Activated CD4-positive, CD25-positive, alpha-beta regulatory T cell treated with anti-CD3 and anti-CD28 coated beads, Interleukin-2, amount 50 U/mL, for 24 hours (primary cell): ENCODE measurements around the gene NUCB1.

Experiments
- ATAC-seq, 2 donors: fragments of 150-1000 bp; cut with Tn5 transposase; one replicate each; pipeline ENCODE4 v1.10.0; 2021; ENCODE audit warnings: mild to moderate bottlenecking in 1 of 2, moderate library complexity in 1 of 2

NUCB1 gene

DNA sequence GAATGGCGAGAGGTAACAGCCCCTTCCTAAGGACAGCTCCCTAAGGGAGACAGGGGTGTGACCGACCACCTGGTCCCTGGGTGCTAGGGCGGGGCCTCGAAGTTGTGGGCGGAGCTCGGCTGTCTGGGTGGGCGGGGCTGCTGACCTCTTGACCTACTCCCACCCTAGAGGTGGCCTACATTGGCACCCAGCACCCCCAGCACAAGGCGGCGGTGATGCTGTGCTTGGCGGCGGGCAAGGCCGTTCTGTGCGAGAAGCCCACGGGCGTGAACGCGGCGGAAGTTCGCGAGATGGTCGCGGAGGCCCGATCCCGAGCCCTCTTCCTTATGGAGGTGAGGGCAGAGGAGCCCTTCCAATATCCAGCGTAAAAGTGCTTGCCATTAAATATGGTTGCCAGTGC, 35.8 kb downstream of the NUCB1 start:
- no peak for ATAC-seq

DNA sequence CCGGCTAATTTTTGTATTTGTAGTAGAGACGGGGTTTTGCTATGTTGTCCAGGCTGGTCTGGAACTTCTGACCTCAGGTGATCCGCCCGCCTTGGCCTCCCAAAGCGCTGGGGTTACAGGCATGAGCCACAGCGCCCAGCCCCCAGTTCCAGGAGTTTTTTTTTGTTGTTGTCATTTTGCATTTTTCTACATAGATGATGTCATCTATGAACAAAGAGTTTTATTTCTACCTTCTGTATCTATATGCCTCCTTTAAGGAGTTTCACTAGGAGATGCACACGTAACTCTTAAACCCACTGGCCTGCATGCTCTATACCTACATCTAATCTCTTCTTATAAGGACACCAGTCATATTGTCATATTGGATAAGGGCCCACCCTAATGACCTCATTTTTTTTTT, 38.1 kb downstream of the NUCB1 start:
- ATAC-seq: no peak

DNA sequence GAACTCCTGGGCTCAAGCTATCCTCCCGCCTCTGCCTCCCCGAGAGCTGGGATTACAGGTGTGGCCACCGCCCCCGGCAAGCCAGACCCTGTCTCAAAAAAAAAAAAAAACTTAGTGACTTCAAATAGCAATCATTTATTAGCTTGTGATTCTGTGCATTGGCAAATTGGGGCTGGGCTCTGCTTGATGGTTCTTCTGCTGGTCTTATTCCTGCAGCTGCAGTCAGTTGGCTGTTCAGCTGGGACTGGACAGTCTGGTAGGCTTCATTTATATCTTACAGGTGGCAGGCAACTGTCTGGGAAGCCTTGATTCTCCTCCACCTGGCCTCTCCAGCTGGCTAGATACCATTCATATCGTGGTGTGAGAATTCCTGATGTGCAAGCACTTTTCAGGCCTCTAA, 40.8 kb downstream of the NUCB1 start:
- no peak for ATAC-seq

DNA sequence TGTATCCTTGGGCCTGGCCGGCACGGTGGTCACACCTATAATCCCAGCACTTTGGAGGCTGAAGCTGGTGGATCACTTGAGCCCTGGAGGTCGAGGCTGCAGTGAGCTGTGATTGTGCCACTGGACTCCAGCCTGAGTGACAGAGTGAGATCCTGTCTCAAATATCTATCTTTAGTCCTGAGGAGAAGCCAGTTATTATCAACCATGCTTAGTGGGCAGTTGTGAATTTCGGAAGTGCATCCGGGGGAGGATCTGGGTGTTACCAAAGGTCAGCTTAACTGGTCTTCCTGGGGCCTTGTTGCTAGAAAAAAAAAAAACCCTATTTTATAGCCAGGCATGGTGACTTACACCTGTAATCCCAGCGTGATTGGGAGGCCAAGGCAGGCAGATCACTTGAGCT, 43.0 kb downstream of the NUCB1 start:
- no peak for ATAC-seq

DNA sequence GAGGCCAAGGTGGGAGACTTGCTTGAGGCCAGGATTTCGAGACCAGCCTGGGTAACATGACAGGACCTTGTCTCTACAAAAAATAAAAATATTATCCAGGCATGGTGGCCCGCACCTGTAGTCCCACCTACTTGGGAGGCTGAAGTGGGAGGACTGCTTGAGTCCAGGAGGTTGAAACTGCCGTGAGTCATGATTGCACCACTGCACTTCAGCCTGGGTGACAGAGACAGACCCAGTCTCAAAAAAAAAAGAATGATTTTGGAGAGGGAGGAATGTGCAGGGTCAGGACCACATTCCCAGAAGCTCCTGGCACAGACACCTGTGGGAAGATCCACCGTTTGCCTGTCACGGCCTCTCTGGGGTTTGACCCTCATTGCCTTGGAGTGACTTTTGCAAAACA, 45.3 kb downstream of the NUCB1 start:
- ATAC-seq: no peak

DNA sequence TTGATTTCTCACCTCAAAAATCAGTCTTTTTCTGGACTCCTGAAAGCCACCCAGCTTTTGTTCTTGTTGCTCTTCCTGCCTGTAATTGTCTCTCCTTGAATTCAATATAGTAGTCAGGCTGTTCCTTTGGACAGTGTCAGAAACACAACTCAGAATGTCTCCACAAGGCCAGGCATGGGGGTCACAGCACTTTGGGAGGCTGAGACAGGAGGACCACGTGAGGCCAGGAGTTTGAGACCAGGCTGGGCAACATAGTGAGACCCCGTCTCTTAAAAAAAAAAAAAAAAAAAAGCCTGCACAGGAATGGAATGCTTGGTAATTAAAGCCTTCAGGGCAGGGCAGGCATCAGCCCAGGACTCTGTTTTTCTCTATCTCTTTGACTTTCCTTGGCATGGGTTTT, 45.7 kb downstream of the NUCB1 start:
- ATAC-seq: no peak

DNA sequence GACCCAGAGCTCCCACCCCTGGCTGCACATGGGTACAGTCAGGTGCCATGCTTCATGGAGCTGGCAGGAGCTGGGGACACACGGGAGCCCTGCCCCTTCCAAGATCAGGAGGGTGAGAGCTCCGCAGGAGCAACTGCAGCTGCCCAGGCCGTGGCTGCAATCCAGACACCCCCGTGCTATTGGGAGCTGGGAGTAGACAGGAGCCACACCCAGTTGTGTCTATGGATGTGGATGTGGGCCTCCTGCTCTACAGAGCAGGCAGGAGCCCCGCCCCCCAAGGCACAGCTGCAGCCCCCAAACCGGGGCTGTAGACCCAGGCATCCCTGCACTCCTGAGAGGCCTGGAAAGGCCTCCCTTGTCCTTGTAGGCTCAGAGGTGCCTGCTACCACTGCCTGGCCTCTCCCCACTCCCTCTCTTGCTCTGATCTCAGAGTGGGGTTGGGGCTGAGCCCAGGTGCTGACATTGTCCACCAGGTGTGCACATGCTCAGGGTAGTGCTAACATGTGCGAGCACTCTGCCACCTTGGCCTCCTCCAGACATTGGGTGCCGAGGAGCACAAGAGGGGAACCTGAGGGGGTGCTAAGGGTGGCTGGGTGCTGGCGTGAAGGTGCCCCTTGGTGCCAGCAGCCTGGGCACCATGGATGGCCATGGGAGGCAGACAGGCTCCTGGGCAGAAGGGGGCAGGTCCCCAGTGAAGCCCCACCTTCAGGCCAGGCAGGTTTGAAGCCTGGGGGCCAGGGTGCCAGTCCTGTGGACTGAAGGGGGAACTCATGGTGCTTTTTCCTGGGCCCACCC, 46.5 kb downstream of the NUCB1 start:
- no peak for ATAC-seq

DNA sequence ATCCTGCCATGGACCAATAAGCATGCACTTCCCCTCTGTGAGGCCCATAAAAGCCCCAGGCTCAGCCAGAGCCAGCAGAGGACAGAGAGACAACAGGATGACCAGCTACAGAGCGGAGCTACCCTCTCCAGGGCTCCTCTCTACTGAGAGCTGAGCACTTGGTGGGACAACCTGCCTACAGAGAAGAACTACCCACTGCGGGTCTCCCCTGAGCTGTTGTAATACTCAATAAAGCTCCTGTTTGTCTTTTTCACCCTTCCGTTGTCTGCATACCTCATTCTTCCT, 47.1 kb downstream of the NUCB1 start:
- ATAC-seq: no peak

DNA sequence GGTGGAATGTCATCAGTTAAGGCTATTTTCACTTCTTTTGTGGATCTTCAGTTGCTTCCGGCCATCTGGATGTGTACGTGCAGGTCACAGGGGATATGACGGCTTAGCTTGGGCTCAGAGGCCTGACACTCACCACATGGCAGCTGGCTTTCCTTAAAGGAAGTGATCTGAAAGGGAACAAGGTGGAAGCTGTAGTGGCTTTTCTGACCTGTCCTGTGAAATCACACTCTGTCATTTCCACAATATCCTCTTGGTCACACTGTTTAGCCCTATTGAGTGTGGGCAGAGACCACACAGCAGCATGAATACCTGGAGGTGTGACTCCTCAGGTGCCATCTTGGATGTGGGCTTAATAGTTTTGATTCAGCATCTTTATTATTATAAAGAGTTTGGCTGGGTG, 50.0 kb downstream of the NUCB1 start:
- ATAC-seq: no peak

DNA sequence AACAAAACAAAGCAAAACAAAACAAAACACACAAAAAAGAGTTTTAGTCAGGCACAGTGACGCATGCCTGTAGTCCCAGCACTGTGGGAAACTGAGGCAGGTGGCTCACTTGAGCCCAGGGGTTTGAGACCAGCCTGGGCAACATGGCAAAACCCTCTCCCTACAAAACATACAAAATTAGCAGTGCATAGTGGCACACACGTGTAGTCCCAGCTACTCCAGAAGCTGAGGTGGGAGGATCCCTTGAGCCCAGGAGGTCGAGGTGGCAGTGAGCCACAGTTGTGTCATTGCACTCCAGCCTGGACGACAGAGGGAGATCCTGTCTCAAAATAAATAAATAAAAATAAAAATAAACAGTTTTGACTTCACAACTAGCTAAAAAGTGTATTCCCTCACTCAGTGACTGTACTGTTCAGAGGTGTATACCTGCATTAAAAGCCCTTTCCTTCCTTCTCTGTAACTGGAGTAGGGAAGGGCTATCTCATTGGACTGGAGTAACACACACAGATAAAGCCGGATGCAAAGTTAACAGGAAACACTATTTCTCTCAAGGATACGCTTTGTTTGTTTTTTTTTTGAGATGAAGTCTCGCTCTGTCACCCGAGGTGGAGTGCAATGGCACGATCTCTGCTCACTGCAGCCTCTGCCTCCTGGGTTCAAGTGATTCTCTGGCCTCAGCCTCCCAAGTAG, 50.9 kb downstream of the NUCB1 start:
- ATAC-seq: no peak

DNA sequence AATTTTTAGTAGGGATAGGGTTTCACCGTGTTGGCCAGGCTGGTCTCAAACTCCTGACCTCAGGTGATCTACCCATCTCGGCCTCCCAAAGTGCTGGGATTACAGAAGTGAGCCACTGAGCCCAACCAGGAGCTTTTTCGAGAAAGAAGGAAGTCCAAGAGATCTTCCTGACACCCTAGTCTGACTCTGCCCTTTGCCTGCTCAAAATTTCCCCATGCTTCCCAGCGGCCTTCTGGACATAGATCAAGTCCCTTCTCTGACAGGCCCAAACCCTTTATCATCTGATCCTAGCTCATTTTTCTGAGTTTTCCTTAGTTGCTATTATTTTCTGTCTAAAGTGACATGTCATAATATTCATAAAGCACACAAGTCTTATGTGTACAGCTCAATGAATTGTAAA, 53.0 kb downstream of the NUCB1 start:
- no peak for ATAC-seq

DNA sequence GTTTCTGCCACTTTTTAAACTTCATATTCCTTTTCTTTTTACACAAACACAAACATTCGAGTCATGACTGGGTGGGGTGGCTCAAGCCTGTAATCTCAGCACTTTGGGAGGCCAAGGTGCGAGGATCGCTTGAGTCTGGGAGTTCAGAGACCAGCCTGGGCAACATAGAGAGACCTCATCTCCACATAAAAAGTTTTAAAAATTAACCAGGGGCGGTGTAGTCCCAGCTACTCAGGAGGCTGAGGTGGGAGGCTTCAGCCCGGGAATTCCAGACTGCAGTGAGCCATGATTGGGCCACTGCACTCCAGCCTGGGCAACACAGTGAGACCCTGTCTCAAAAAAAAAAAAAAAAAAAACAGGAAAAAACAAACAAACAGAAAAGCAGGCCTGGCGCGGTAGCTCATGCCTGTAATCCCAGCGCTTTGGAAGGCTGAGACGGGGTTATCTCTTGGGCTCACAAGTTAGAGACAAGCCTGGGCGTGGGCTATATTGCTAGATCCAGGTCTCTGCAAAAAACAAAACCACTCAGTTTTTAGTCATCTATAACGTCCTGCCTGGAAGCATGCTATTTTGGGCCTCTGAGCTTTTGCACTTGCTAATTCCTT, 54.0 kb downstream of the NUCB1 start:
- ATAC-seq: no peak

DNA sequence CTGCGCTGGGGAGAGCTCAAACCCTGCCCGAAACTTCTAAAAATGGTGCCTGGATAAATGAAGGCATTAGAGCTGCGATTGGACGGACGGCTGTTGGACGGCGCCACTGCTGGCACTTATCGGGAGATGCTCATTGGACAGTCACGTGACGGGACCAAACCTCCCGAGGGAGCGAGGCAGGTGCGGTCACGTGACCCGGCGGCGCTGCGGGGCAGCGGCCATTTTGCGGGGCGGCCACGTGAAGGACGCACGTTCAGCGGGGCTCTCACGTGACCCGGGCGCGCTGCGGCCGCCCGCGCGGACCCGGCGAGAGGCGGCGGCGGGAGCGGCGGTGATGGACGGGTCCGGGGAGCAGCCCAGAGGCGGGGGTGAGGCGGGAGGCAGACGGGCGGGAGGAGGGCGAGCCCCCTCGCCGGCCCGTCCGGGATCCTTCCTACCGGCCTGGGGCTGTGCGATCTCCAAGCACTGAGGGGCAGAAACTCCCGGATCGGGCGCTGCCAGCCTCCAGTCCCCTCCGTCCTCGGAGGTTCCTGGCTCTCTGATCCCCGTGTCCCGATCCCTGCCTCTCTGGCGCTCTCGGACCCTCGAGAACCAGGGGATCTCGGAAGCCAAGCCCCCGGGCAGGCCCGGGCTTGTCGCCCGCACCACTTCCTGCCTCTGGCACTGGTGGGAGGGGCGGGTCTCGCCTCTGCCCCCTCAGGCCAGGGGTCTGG, 54.6 kb downstream of the NUCB1 start, which contains the start of gene BAX:
Gene BAX, plus strand, starts transcription at position 281 of the 713 bp plus-strand sequence. Its CDS starts 54 bp downstream, at position 335.
- ATAC-seq: peak; percentile 92

DNA sequence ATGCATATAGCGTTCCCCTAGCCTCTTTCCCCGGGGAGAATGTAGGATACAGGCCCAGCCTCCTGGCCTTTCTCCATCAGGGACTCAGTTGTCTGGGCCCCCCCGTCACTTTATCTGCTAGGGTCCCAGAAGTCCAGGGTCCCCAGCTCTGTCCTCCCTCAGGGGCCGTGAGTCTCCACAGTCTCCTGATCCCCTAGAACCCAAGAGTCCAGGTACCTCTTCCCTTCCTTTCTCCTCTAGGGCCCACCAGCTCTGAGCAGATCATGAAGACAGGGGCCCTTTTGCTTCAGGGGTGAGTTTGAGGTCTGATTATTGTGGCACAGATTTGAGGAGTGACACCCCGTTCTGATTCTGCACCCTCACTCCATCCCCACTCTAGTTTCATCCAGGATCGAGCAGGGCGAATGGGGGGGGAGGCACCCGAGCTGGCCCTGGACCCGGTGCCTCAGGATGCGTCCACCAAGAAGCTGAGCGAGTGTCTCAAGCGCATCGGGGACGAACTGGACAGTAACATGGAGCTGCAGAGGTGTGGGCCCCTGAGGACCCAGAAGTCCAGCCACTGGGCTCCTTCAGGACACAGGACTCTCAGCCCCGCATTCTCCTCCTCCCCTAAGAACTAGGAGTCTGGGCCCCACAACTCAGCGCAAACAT, 55.3 kb downstream of the NUCB1 start:
- no peak for ATAC-seq

DNA sequence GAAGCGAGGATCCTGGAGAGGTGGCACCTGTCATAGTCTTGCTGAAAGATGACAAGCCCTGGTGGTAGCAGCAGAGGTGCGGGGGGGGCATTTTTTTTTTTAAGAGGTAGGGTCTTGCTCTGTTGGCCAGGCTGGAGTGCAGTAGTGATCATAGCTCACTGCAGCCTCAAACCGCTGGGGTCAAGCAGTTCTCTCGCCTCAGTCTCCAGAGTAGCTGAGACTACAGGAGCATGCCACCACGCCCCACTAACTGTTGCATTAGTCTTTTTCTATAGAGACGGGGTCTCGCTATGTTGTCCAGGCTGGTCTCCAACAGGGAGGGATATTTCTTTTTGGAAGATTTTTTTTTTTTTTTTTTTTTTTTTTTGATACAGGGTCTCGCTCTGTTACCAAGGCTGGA, 57.9 kb downstream of the NUCB1 start:
- no peak for ATAC-seq

DNA sequence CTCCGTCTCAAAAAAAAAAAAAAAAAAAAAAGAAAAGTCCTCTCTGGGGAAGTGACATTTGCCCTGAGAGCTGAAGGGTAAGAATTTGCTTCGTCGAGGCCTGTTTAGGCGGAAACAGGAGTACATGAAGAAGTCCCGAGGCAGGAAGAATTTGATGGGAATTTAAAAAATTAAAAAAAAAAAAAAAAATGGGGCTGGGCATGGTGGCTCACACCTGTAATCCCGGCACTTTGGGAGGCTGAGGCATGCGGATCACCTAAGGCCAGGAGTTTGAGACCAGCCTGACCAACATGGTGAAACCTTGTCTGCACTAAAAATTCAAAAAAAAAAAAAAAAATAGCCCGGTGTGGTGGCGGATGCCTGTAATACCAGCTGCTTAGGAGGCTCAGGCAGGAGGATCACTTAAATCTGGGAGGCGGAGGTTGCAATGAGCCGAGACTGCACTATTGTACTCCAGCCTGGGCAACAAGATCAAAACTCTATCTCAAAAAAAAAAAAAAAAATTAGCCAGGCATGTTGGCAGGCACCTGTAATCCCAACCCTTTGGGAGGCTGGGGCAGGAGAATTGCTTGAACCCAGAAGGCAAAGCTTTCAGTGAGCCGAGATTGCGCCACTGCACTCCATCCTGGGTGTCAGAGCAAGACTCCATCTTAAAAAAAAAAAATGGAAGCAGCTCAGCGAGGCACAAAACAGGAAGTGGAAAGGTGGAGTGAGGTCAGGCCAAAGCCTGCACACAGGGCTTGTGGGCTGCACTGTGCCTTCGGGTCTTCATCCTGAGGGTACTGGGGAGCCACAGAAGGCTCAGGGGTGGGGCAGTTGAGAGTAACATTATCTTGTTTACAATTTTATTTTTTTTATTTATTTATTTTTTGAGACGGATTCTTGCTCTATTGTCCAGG, 59.5 kb downstream of the NUCB1 start:
- no peak for ATAC-seq

DNA sequence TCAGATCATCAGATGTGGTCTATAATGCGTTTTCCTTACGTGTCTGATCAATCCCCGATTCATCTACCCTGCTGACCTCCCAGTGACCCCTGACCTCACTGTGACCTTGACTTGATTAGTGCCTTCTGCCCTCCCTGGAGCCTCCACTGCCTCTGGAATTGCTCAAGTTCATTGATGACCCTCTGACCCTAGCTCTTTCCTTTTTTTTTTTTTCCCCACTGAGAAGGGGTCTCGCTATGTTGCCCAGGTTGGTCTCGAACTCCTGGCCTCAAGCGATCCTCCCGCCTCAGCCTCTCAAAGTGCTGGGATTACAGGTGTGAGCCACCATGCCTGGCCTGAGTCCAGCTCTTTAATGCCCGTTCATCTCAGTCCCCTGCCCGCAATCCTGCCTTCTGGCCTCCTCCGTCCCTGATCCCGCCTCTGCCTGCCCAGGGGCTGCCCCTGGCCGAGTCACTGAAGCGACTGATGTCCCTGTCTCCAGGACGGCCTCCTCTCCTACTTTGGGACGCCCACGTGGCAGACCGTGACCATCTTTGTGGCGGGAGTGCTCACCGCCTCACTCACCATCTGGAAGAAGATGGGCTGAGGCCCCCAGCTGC, 61.0 kb downstream of the NUCB1 start:
- no peak for ATAC-seq

DNA sequence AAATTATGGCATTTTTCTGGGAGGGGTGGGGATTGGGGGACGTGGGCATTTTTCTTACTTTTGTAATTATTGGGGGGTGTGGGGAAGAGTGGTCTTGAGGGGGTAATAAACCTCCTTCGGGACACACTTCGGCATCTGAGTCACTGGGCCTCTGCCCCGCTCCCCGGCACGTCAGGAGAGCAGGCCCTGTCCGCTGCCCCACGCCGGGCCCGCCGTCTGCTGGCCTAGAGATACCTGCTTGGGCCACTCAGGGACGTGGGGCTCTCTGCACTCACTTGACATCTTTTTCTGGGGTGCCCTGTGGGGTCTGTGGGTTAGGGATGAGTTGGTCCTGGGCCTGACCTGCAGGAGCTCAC, 61.5 kb downstream of the NUCB1 start:
- no peak for ATAC-seq

DNA sequence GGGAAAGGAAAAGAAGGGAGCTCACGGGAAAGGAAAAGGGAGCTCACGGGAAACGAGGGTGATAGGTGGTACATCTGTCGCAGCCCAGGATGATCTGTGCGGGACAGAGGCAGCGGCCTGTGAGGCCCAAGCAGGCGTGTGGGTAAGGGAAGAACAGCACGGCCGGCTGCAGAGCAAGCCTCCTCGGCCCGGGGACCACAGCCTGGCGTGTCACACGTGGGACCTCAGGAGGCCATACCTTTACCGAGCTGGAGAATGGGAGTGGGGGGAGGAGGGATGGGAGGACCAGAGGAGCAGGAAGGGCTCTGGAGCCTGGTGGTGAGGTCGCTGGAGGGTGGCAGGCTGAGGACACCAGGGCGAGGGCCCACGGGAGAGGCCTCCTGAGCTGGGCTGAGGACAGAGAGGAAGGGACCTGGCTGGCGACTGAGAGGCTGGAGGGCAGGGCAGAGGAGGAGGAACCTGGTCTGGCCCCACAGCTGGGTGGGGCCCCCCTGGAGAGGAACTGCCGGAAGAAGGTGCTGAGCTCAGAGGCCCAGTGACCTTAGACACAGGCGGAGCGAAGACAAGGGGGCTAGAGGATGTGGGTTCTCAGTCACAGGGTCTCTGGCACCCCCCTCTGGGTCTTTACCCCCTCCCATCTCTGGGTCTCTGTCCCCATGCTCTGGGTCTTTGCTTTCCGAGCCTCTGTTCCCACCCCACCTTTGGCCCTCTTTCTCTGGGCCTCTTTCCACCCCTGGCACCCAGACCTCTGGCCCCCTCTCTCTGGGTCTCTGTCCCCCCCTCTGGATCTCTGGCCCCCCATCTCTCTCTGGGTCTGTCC, 62.1 kb downstream of the NUCB1 start:
- peak in 1 of 2 donors; percentile 27 for ATAC-seq

DNA sequence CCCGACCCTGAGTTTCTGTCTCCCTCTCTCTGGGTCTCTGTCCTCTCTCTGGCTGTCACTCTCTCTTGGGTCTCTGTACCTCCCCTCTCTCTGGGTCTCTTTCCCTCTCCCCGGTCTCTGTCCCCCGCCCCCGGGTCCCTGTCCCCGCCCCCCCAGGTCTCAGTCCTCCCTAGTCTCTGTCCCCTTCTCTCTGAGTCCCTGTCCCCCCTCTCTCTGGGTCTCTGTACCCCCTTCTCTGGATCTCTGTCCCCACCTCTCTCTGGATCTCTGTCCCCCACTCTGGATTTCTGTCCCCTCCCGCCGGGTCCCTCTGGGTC, 62.7 kb downstream of the NUCB1 start:
- no peak for ATAC-seq
